NCI-H460 (cell line): ENCODE data around the gene TBC1D14. TPM values are rescaled to one million over a fixed set of nuclear protein-coding genes. Genes with fewer than 3 reads are reported as not detected.
A peak's percentile ranks its signal among the peaks of the same experiment; 100 is the strongest.

ENCODE experiments used
- DNase-seq: peaks from one replicate; pipeline ENCODE4 v3.0.0-alpha.2; 2016; ENCODE audit warnings: low read depth; ENCODE audit errors: extremely low read depth
- total RNA-seq: library from RNA; depleted of rRNA; stranded (reverse); fragments of >200 nt; shearing (Covaris generic); gene quantifications from 2 replicates; pipeline ENCODE4 v1.2.3, GENCODE V29; 2014

Gene TBC1D14
- total RNA-seq, 1 experiment from 2014 or later, result 24.7 TPM

DNA sequence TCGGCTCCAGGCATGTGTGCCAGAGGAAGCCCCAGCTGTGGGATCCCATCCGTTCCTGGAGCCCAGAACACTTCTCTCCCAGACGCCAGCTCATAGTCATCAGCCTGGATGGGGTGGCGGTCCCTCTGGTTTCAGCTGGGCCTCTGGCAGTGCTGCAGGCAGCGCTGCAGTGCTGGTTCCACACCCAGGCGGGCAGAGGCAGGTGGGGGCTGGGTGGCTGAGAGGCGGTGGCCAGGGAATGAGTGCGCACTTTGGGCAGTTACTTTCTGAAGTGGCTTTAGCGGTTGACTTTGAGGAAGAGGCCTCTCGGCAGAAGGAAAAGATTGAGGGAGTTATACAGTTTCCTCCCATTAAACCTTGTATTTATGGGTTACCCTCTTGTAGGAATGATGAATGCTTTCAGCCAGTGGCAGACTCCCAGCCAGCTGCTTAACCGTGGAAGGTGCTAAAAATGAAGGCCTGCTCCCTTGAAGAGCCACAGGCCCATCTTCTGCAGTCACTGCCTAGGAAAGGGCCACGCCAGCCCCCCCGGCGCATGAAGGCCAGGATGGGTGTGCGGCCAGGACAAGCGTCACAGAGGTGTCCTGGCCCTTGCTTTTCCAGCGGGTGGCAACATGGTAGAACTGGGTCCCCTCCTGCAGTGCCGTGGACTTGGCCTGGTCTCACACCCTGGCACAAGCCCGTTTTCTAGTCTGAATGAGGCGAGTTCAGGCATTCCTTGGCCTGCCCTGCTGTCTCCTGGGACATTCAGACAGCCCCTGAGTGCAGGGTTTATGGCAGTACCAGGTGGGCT is 143.5 kb downstream of the TBC1D14 start:
- DNase-seq, result no peak

DNA sequence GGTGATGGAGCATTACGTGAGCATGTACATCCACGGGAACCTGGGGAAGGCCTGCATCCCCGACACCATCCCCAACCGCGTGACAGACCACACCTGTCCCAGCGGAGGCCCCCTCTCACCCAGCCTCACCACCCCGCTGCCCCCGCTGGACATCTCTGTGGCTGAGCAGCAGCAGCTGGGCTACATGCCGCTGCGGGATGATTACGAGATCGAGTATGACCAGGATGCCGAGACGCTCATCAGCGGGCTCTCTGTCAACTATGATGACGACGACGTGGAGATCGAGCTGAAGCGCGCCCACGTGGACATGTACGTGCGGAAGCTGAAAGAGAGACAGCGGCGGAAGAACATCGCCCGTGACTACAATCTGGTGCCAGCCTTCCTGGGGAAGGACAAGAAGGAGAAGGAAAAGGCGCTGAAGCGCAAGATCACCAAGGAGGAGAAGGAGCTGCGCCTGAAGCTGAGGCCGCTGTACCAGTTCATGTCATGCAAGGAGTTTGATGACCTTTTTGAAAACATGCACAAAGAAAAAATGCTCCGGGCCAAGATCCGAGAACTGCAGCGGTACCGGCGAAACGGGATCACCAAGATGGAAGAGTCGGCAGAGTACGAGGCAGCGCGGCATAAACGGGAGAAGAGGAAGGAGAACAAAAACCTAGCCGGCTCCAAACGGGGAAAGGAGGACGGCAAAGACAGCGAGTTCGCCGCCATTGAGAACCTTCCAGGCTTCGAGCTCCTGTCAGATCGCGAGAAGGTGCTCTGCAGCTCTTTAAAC is 144.7 kb downstream of the TBC1D14 start:
- no peak for DNase-seq

GRCh38 chr4:7055111-7055989 is 145.7 kb downstream of the TBC1D14 start:
- no peak for DNase-seq

DNA sequence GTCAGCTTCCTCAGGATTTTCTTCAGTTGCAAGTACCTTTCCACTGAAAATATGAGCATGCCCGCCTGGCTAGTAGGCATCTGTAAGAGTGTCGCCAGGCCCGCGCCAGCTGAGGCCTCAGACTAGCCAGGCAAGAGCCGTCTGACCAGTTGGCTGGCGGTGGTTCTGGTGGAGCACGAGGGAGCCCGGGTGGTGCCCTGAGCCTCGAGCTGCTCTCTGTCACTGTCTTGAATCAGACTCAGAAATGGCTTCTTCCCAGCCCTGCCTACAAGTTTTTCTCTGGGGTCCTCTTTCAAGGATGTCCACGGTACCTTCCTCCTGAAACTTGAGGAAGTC is 146.3 kb downstream of the TBC1D14 start:
- no peak for DNase-seq

DNA sequence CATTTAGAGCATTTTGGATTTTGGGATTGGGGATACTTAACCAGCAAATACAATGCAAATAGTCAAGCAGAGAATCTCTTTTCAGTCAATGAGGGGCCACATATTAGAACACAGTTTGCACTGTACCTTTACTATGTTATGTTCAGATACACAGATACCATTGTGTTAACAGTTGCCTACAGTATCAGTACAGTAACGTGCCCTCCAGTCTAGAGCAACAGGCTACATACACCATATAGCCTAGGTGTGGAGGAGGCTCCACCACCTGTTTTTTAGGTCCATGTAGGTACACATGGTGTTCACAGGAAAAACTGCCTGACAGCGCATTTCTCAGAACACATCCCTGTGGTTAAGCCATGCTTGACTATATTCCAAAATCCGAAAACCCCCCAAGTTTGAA is 149.2 kb downstream of the TBC1D14 start:
- DNase-seq, result no peak

GRCh38 chr4:7059662-7060061 is 150.0 kb downstream of the TBC1D14 start:
- no peak for DNase-seq

DNA sequence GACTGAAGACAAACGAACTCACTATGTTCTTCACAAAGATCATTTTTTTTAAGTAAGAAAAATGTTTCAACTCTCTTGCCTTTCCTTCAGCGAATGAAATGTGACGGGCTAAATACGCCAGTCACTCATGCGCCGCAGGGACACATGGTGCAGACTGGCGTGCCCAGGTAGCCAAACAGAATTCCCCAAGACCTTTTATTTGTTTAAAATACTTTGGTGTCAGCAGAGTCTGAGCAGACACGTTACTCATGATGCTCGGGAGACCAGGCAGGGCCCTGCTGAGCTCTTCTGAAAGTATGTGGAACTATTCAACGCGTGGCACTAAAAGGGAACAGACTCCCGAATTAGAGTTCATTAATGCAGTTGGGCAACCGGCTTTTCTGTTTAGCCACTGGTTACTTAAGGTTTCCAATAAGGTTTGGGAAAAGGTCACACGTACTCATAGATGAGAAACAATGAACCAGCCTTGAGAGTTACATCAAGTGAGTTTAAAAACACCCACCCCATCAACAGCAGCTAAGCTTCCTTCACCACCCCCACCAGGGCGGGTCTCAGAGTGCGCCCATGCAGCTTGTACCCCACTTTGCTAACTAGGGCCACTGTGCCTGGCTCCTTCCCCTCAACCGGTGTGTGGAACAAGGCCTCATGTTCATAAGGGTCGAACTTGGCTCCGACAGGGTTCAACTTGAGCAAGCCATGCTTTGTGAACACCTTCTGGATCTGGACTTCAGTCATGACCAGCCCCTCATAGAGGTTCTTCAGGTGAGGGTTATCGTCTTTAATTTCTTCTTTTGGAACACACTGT is 150.9 kb downstream of the TBC1D14 start:
- no peak for DNase-seq

- DNase-seq, result no peak
Measured at GRCh38 chr4:7061815-7062214, 152.2 kb downstream of the TBC1D14 start.

DNA sequence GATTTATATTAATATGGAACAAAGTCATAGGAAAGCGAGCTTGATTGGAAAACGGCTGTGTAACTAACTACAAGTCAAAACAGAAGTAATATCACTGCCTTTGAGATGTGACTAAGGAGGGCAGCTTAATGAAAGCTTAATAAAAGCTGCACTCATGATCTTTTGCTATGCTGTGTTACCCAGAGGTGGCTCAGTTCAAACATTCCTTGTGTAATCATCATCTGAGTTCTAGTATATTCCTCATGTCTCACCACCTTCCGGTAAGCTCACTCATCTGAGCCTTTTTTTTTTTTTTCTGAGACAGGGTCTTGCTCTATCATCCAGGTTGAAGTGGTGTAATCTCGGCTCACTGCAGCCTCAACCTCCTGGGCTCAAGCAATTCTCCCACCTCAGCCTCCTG is 153.2 kb downstream of the TBC1D14 start:
- DNase-seq, result no peak

DNA sequence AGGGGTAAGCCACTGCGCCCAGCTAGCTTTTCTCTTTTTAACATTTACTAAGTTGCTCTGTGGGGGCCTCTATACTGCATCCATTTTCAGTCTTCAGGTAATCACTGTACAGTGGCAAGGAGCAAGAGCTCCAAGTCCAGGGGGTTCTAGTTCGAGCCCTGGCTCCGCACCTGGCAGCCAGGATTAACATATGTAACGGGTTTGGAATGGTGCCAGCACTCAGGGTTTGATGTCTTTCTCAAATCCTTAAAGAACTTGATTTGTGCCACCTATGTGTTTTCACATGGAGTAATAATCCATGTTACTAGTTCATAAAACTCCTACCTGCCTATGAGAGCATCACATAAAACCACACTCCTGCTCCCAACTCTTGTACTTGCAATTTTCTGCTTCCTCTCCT is 153.7 kb downstream of the TBC1D14 start:
- DNase-seq, result no peak

- no peak for DNase-seq
Measured at GRCh38 chr4:7066006-7066405, 156.4 kb downstream of the TBC1D14 start.

DNA sequence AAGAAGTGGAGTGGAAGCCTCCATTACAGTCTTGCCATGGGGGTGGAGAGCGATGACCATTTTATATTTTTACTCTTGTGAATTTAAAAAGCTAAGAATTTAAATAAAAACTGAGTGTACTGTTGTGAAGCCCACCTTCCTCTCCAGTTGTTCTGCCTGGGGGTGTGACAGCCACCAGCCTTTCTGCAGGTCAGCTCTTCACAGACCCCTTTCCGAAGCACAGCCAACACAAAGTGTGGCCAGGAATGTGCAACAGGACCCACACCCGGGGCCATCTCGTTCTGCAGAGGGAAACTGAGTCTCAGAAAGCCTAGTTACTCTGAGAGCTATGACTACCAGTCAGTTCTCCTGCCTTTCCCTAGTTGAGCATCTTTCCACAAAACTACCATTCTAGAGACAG is 156.9 kb downstream of the TBC1D14 start:
- no peak for DNase-seq

GRCh38 chr4:7067126-7067451 is 157.5 kb downstream of the TBC1D14 start:
- DNase-seq, result no peak

DNA sequence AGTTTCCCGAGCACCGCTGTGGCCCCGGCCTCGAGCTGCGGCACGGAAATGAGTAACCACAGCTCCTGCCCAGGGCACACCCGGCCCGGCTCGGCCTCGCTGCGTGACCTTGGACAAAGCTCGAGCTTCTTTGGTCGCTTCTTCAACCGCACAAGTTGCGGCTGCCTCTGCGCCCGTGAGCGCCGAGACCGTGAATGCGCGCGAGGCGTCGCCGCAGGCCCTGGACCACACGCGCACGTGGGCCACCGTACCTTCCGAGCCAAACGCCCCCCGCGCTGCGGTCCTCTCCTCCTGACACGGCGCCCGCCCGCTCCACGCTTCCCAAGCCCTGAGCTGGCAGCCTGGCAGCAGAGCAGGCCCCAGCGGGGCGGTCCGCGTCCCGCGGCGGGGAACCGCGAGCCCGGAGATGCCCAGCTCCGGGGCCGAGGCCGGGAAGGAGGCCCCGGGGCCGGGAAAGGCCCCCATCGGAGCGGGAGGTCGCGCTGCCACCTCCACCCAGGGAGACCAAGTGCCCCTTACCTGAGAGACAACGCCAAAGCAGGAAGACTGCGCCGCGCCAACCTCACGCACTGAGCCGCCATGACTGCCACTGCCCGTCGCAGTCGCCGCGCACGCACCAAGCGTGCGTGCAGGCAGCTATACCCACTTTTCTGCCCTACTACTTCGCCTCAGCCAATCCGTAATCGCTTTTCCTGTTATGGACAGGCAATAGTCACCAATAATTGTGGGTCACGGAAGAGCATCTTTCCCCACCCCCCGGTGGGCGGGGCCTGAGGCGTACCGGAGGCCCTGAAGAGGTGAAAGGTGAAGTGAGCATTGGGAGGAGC is 158.0 kb downstream of the TBC1D14 start, which contains the start of gene GRPEL1:
TSS of gene GRPEL1 (minus strand) at position 613 of the 827 bp plus-strand sequence. CDS start at position 581, 32 bp downstream.
- peak; percentile 97 for DNase-seq

GRCh38 chr4:7068279-7068842 is 158.7 kb downstream of the TBC1D14 start:
- DNase-seq, result no peak

DNA sequence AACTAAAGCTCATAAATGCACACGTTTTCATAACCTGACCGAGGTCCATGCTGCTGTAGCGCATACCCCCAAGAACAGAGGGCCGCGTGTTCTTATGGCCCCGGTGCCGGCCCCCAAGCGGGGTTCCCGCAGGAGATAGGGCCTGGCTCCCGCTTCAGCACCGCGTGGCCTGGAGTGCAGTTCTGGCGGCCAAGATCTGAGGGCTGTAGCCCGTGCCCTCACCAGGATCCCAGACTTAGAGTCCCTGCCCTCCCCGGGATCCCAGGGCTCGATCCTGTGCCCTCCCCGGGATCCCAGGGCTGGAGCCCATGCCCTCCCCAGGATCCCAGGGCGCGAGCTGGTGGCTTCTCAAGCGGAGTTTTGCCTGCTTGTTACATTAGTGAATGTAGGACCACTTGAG is 159.3 kb downstream of the TBC1D14 start:
- DNase-seq, result no peak

DNA sequence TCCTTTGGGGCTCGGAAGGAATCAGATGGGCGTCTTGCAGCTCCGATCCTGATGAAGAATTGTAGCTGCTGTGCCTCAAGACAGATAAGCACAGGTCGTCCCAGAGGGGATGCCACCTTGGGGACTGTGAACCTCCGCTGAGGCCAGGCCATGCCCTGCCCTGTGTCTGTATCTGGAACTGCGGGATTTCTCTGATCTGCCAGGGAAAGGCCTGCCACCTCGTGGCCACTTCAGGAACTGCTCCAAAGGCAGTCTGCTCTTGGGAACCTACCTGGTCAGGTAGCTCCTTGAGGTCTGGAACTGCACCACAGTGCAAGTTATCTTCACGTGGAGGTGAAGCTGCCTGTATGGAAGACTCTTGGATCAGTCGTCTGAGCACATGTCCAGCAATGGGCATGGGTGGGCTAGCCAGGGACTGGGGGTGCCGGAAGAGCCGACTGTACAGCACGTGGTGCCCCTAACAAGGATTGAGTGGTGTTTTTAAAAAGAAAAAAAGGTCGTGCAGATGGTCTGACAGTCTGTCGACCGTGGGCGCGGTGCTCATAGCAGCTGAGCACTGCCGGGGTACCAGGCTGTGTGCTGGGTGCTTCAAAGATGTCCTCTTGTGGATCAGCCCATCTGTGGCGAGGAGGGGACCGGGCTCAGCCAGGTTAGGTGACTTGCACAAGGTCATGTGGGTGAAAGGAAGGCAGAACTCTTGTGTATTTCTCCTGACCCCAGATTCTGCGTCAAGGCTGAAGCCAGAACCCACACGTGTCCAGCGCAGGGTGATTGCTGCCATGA is 161.3 kb downstream of the TBC1D14 start:
- peak; percentile 47 for DNase-seq

DNA sequence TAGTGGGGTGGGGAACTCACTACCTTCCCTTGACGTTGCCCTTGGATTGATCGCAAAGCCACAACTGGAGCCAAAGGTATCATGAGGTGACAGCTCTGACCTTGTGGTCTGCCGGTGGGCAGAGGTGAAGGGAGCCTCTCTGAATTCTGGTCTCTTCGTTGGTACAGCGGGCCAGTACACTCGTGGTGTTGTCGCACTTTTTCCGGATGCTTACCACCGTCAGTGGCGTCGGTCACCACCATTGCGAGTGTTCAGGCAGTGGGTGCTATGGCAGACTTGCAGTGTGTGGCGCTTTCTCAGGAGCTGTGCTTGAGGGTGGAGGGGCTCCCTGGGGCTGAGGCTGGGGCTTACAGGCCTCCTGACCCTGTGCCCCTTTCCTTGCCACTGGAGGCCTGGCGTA is 163.4 kb downstream of the TBC1D14 start:
- DNase-seq, result no peak
